Calu3 (cell line): ENCODE measurements around the gene STON1. TPM values are rescaled to one million over a fixed set of nuclear protein-coding genes. Genes with fewer than 3 reads are reported as not detected.

Experiments used
- BruUV-seq: library from RNA; stranded (reverse); fragments of 400-500 nt; replicated peaks from 2 replicates; lab custom pipeline; 2021; lab: Mats Ljungman, UMichigan
- CTCF ChIA-PET: fragments of 300-600 bp; sonication (Branson Sonifier 250); formaldehyde crosslinking; loops from one replicate; lab custom pipeline; 2022; ENCODE audit warnings: antibody characterized with exemption; lab: Charles Lee
- DNase-seq: peaks from one replicate; pipeline ENCODE4 v3.0.0; 2022
- H3K27ac Mint-ChIP-seq: one replicate; pipeline ENCODE4 v1.8.0; 2022; ENCODE audit warnings: mixed read lengths; ENCODE audit not compliant: unreplicated experiment
- H3K27me3 Mint-ChIP-seq: one replicate; pipeline ENCODE4 v1.8.0; 2022; ENCODE audit warnings: mixed read lengths; ENCODE audit not compliant: unreplicated experiment
- H3K36me3 Mint-ChIP-seq: one replicate; pipeline ENCODE4 v1.8.0; 2022; ENCODE audit warnings: mild to moderate bottlenecking, moderate library complexity, mixed read lengths; ENCODE audit not compliant: insufficient read depth, unreplicated experiment
- H3K4me1 Mint-ChIP-seq: one replicate; pipeline ENCODE4 v1.8.0; 2022; ENCODE audit warnings: mild to moderate bottlenecking, low read depth, mixed read lengths; ENCODE audit not compliant: unreplicated experiment
- H3K4me3 Mint-ChIP-seq: one replicate; pipeline ENCODE4 v1.8.0; 2022; ENCODE audit warnings: mild to moderate bottlenecking, low read depth, moderate library complexity, mixed read lengths; ENCODE audit not compliant: unreplicated experiment
- H3K9me3 Mint-ChIP-seq: one replicate; pipeline ENCODE4 v1.8.0; 2022; ENCODE audit warnings: low read depth, mixed read lengths; ENCODE audit not compliant: unreplicated experiment
- intact Hi-C: fragments of 100-400 bp; cut with micrococcal nuclease; formaldehyde crosslinking; loops from one replicate; pipeline ENCODE4 v1.10.0; 2022; ENCODE audit not compliant: unreplicated experiment
- total RNA-seq: library from RNA; stranded (reverse); gene quantifications from 2 replicates; pipeline ENCODE4 v1.2.3, GENCODE V29; 2022
- TF ChIP-seq, protein P1 (sequence below): fragments of 200-600 bp; IDR thresholded peaks from one replicate; pipeline ENCODE4 v1.8.0; 2022; ENCODE audit warnings: antibody characterized with exemption; ENCODE audit not compliant: unreplicated experiment

Gene STON1
- total RNA-seq, 1 experiment from 2014 or later = 1.3 TPM

DNA sequence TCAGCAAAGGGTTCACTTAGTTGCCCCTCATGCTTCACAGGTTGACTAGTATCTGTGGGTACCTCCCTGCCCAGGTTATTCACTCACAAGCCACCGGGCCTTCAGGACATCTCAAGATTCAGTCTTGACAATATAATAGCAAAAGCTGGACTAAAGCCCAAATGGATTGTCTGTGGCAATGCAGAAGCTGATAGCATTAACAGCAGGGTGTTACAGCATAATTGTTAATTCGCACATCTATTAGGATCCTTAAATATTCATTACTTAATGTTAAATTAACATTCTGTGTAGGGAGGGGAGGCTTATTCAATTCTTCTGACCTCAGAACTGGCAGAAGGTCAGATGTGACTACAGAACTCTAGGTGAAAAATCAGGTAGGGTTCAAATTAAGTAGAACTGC, 67.5 kb downstream of the STON1 start:
- intact Hi-C loops = no loop called here
- Mint-ChIP-seq H3K36me3 (no peaks in the 10 kb centered on the region), H3K4me1 (no peaks in the 10 kb centered on the region), H3K27ac (no peak overlapping the region), H3K4me3 (no peak overlapping the region), H3K27me3 (no peaks in the 10 kb centered on the region), H3K9me3 (no peaks in the 10 kb centered on the region)
- no TSS peak for BruUV-seq
- DNase-seq = no peak
- TF ChIP-seq, protein P1, sequence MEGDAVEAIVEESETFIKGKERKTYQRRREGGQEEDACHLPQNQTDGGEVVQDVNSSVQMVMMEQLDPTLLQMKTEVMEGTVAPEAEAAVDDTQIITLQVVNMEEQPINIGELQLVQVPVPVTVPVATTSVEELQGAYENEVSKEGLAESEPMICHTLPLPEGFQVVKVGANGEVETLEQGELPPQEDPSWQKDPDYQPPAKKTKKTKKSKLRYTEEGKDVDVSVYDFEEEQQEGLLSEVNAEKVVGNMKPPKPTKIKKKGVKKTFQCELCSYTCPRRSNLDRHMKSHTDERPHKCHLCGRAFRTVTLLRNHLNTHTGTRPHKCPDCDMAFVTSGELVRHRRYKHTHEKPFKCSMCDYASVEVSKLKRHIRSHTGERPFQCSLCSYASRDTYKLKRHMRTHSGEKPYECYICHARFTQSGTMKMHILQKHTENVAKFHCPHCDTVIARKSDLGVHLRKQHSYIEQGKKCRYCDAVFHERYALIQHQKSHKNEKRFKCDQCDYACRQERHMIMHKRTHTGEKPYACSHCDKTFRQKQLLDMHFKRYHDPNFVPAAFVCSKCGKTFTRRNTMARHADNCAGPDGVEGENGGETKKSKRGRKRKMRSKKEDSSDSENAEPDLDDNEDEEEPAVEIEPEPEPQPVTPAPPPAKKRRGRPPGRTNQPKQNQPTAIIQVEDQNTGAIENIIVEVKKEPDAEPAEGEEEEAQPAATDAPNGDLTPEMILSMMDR = no peak
- CTCF ChIA-PET = no interaction called here

DNA sequence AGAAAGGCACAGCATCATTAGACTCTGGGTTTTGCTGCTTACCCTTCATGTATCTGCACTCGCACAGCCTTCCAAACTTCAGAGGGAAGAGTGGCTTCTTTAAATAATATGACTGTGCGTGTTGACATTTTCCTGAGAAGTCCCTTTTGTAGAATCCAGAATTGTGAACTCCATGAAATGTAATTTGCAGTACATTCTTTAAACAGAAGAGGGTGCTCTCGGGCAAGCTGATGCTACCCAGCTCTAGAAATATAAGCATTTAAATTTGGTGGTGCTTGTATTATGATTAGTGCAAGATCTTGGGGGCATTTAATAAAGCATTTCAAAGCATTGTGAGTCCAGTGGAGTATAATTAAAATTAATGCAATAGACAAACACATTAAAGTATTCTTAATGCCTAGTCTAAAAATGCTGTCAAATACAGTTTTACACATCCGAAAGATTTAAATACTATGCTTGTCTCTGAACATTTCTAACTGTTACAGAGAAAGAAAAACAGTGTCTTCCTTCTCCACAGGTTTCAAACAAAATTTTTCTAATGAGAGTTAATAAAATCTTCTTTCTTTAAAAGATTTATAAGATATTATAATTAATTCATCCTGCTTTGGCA, 70.4 kb downstream of the STON1 start:
- TF ChIP-seq, protein P1 = peak; percentile 44
- Mint-ChIP-seq H3K36me3 (no peaks in the 10 kb centered on the region), H3K4me3 (no peak overlapping the region), H3K27me3 (no peaks in the 10 kb centered on the region), H3K9me3 (no peaks in the 10 kb centered on the region), H3K27ac (no peak overlapping the region), H3K4me1 (no peaks in the 10 kb centered on the region)
- intact Hi-C loops = loop anchor here (2.0 to 10.0 kb wide), 6 partner anchors 167 to 1892 kb away; no protein-coding TSS in a partner anchor
- no TSS peak for BruUV-seq
- DNase-seq = peak; percentile 41
- CTCF ChIA-PET = no interaction called here

DNA sequence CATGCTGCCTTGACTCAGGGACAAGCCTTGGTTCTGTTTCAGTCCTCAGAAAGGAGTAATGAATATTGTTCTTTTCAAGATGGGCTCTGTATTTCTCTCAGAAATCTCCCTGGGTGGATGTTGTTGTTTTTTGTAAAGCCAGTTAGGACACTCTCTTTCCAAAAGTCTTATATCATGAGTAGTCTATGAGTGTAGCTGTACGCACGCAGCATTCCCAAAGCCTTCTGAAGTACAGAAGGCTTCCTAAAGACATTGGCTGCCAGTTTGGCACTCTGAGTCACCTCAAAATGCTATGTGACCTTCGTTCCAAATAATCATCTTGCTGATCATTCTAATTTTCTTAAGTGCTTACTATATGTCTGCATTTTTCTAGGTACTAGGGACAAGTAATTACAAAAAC, 71.0 kb downstream of the STON1 start:
- no peaks in the 10 kb centered on the region for H3K27me3 Mint-ChIP-seq
- CTCF ChIA-PET = no interaction called here
- H3K27ac Mint-ChIP-seq = no peak overlapping the region
- no peak for DNase-seq
- no peaks in the 10 kb centered on the region for H3K4me1 Mint-ChIP-seq
- intact Hi-C loops = loop anchor here (1.0 to 10.0 kb wide), 7 partner anchors 124 to 1891 kb away; no protein-coding TSS in a partner anchor
- BruUV-seq = no TSS peak
- H3K9me3 Mint-ChIP-seq = no peaks in the 10 kb centered on the region
- H3K4me3 Mint-ChIP-seq = no peak overlapping the region
- TF ChIP-seq, protein P1 = no peak
- H3K36me3 Mint-ChIP-seq = no peaks in the 10 kb centered on the region

DNA sequence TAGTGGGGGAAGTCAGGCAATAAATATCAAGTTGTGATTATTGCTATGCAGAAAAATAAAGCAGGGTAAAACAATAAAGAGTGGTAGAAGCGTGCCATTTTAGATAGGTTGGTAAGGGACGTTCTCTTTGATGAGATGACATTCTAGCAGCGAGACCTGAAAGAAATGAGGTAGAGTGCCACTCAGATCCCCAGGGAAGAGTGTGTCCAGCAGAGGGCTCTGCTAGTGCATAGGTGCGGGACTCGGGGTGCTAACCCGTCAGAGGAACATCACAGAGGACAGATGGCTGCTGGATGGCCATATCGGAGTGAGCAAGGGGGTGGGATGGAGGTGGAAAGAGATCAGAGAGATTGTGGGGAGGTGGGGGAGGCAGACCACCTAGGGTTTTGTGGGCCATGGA, 71.4 kb downstream of the STON1 start:
- Mint-ChIP-seq H3K4me1 (no peaks in the 10 kb centered on the region), H3K27me3 (no peaks in the 10 kb centered on the region), H3K9me3 (no peaks in the 10 kb centered on the region), H3K36me3 (no peaks in the 10 kb centered on the region), H3K27ac (no peak overlapping the region), H3K4me3 (no peak overlapping the region)
- intact Hi-C loops = loop anchor here (1.0 to 10.0 kb wide), 7 partner anchors 124 to 1891 kb away; no protein-coding TSS in a partner anchor
- TF ChIP-seq, protein P1 = peak; percentile 45
- peak; percentile 67 for DNase-seq
- CTCF ChIA-PET = no interaction called here
- BruUV-seq = no TSS peak
